PC-9 (cell line): Measurements from ENCODE around the gene SMIM36.
"Not testable (repeated sequence)": the region's sequence is repeated elsewhere in the genome, so short reads cannot be mapped to it uniquely, and the experiment has no call there.

ENCODE experiments used
- EZH2 ChIP-seq: fragments of 200-600 bp; sonication (generic); IDR thresholded peaks from 2 replicates; pipeline ENCODE4 v1.8.0; 2017; ENCODE audit warnings: antibody characterized with exemption, low read depth
- TF ChIP-seq, protein P1 (sequence below): fragments of 200-600 bp; sonication (generic); conservative IDR thresholded peaks from 2 replicates; pipeline ENCODE4 v1.6.1; 2017; ENCODE audit warnings: mixed run types, antibody characterized with exemption, mild to moderate bottlenecking, moderate library complexity

DNA sequence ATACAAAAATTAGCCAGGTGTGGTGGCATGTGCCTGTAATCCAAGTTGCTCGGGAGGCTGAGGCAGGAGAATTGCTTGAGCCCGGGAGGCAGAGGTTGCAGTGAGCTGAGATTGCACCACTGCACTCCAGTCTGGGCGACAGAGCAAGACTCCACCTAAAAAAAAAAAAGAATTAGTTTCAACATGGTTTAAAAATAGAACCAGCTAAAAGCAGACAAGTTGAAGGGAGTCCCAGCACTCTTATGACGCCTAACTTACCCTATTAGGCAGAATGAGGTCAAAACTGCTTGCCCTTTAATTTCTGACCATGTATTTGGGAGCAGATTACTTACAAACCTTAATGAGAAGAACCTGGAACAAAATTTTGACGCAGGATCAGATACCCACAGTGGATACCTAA, 107.1 kb downstream of the SMIM36 start:
- TF ChIP-seq, protein P1, sequence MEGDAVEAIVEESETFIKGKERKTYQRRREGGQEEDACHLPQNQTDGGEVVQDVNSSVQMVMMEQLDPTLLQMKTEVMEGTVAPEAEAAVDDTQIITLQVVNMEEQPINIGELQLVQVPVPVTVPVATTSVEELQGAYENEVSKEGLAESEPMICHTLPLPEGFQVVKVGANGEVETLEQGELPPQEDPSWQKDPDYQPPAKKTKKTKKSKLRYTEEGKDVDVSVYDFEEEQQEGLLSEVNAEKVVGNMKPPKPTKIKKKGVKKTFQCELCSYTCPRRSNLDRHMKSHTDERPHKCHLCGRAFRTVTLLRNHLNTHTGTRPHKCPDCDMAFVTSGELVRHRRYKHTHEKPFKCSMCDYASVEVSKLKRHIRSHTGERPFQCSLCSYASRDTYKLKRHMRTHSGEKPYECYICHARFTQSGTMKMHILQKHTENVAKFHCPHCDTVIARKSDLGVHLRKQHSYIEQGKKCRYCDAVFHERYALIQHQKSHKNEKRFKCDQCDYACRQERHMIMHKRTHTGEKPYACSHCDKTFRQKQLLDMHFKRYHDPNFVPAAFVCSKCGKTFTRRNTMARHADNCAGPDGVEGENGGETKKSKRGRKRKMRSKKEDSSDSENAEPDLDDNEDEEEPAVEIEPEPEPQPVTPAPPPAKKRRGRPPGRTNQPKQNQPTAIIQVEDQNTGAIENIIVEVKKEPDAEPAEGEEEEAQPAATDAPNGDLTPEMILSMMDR = not testable (repeated sequence)
- TF ChIP-seq EZH2 = not testable (repeated sequence)
